Astrocyte of the hippocampus (primary cell): Measurements from ENCODE around the gene TBC1D16.
"Not testable (repeated sequence)": the region's sequence is repeated elsewhere in the genome, so short reads cannot be mapped to it uniquely, and the experiment has no call there.

ENCODE experiments used
- DNase-seq: peaks from one replicate; pipeline ENCODE4 v3.0.0; 2011; ENCODE audit warnings: low read depth, low spot score

Gene TBC1D16

GRCh38 chr17:80003969-80004368 lies 31.7 kb downstream of the TBC1D16 start:
- DNase-seq = no peak

- no peak for DNase-seq
These were observed 32.8 kb downstream of the TBC1D16 start for GRCh38 chr17:80002690-80003490.

GRCh38 chr17:80002070-80002641 lies 33.5 kb downstream of the TBC1D16 start:
- DNase-seq = no peak

- DNase-seq = no peak
These were observed 34.5 kb downstream of the TBC1D16 start for GRCh38 chr17:80000981-80001775.

- no peak for DNase-seq
These were observed 35.5 kb downstream of the TBC1D16 start for GRCh38 chr17:80000136-80000535.

- no peak for DNase-seq
These were observed 38.5 kb downstream of the TBC1D16 start for GRCh38 chr17:79997011-79997660.

- DNase-seq = no peak
These were observed 39.4 kb downstream of the TBC1D16 start for GRCh38 chr17:79996291-79996690.

GRCh38 chr17:79995696-79996095 lies 40.0 kb downstream of the TBC1D16 start:
- no peak for DNase-seq

GRCh38 chr17:79994602-79995001 lies 41.1 kb downstream of the TBC1D16 start:
- DNase-seq = no peak

- DNase-seq = not testable (repeated sequence)
These were observed 41.5 kb downstream of the TBC1D16 start for GRCh38 chr17:79994228-79994569.

- peak; percentile 84 for DNase-seq
These were observed 42.1 kb downstream of the TBC1D16 start for GRCh38 chr17:79993390-79994227.

- DNase-seq = no peak
These were observed 42.9 kb downstream of the TBC1D16 start for GRCh38 chr17:79992649-79993389.

GRCh38 chr17:79991924-79992648 lies 43.6 kb downstream of the TBC1D16 start:
- DNase-seq = peak; percentile 31

- peak; percentile 93 for DNase-seq
These were observed 44.3 kb downstream of the TBC1D16 start for GRCh38 chr17:79991140-79991923.

- DNase-seq = no peak
These were observed 45.0 kb downstream of the TBC1D16 start for GRCh38 chr17:79990704-79991103.

GRCh38 chr17:79990051-79990592 lies 45.5 kb downstream of the TBC1D16 start:
- DNase-seq = no peak

GRCh38 chr17:79989106-79989835 lies 46.4 kb downstream of the TBC1D16 start:
- DNase-seq = no peak
